ENCODE measurements around the gene GPX1. TPM values are rescaled to one million over a fixed set of nuclear protein-coding genes. Genes with fewer than 3 reads are reported as not detected.
A peak's percentile ranks its signal among the peaks of the same experiment; 100 is the strongest.

GPX1 gene
- polyA plus RNA-seq, 3 donors: 1,287 to 2,105 (median 1,394) TPM

DNA sequence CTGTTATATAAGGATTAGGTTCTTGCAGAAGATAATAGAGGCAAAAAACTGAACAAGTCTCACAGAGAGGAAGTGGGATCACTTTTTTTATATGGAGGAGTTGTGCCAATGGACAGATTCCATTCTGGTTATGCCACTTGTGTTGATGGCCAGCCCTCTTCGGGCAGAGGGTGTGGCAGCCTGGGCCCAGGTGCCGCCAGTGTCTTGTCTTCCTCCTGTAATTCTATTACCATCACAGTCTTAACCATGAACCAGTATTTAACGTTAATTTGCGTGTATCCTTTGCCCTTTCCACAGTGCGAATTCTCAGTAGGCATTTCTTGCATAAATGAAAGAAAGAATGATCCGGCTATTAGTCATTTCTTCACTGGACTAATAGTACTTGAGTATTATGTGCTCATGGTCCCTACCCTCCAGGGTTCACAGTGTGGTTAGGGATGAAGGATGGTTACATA, 11.3 kb downstream of the GPX1 start:
- Mint-ChIP-seq H3K4me1 (peaks cover 83% of the 10 kb centered on the region), H3K27me3 (ENCODE audit: low read depth in 3 of 3) (peaks cover 0 to 10% (median 2%) of the 10 kb centered on the region in 3 donors), H3K9me3 (no peaks in the 10 kb centered on the region), H3K4me3 (no peak overlapping the region), H3K36me3 (no peaks in the 10 kb centered on the region), H3K27ac (peak overlapping the region; percentile 99 to 100 (median 100))
- Histone ChIP-seq H3K36me3 (replicated peaks in 1 of 2; ENCODE audit: control insufficient read depth in 1 of 2, insufficient read depth in 2 of 2, low read length in 2 of 2) (no peaks in the 10 kb centered on the region), H4K20me1 (ENCODE audit: insufficient read depth, low read length) (no peaks in the 10 kb centered on the region), H3K9ac (ENCODE audit: insufficient read depth, low read length, poor library complexity, severe bottlenecking) (peak overlapping the region; percentile 81), H3K79me2 (ENCODE audit: insufficient read depth, low read length) (peaks cover 44% of the 10 kb centered on the region), H3K4me1 (ENCODE audit: control insufficient read depth in 1 of 2, insufficient read depth in 2 of 2, low read length in 2 of 2) (peaks cover 96 to 99% of the 10 kb centered on the region in 2 donors), H3K27me3 (ENCODE audit: control insufficient read depth in 2 of 2, insufficient read depth in 2 of 2, low read length in 2 of 2) (no peaks in the 10 kb centered on the region), H3K4me3 (replicated peaks in 1 of 3; ENCODE audit: low read depth in 2 of 3, low read length in 3 of 3) (peak overlapping the region in 1 of 3 experiments; percentile 38), H3K27ac (ENCODE audit: low read depth in 1 of 2, low read length in 2 of 2) (peak overlapping the region; percentile 98), H2AFZ (ENCODE audit: insufficient read depth, low read depth, low read length, poor library complexity, severe bottlenecking) (no peak overlapping the region), H3K4me2 (replicated peaks; ENCODE audit: extremely low read depth, low read length, poor library complexity, severe bottlenecking) (peak overlapping the region; percentile 36), H3K9me3 (replicated peaks in 1 of 2; ENCODE audit: control insufficient read depth in 1 of 2, insufficient read depth in 1 of 2, low read length in 2 of 2) (no peaks in the 10 kb centered on the region)
- DNase-seq: peak in 2 of 3 donors; percentile 65 to 66
- 80% methylated on average over 1 of the region's 6 CpGs for WGBS (ENCODE audit: insufficient coverage)
- TF ChIP-seq, protein P1, sequence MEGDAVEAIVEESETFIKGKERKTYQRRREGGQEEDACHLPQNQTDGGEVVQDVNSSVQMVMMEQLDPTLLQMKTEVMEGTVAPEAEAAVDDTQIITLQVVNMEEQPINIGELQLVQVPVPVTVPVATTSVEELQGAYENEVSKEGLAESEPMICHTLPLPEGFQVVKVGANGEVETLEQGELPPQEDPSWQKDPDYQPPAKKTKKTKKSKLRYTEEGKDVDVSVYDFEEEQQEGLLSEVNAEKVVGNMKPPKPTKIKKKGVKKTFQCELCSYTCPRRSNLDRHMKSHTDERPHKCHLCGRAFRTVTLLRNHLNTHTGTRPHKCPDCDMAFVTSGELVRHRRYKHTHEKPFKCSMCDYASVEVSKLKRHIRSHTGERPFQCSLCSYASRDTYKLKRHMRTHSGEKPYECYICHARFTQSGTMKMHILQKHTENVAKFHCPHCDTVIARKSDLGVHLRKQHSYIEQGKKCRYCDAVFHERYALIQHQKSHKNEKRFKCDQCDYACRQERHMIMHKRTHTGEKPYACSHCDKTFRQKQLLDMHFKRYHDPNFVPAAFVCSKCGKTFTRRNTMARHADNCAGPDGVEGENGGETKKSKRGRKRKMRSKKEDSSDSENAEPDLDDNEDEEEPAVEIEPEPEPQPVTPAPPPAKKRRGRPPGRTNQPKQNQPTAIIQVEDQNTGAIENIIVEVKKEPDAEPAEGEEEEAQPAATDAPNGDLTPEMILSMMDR (IDR thresholded peaks at IDR 0.05): no peak
- intact Hi-C loops (cut with micrococcal nuclease): no loop called here

DNA sequence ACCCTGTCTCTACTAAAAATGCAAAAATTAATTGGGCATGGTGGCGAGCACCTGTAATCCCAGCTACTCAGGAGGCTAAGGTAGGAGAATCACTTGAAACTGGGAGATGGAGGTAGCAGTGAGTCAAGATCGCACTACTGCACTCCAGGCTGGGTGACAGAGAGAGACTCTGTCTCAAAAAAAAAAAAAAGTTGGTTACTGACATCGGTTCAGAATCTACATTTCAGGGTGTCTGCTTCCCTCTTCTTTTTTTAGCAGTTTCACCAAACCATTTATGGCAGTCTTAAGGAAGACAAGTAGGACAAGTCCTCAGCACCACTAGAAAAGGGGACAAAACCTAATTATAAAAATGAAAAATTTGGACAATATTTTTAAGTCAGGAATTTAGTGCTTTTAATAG, 15.0 kb downstream of the GPX1 start:
- no peaks in the 10 kb centered on the region for H3K27me3 ChIP-seq (ENCODE audit: control insufficient read depth in 2 of 2, insufficient read depth in 2 of 2, low read length in 2 of 2)
- H3K4me2 ChIP-seq (replicated peaks; ENCODE audit: extremely low read depth, low read length, poor library complexity, severe bottlenecking): peak overlapping the region; percentile 6
- no peaks in the 10 kb centered on the region for H4K20me1 ChIP-seq (ENCODE audit: insufficient read depth, low read length)
- Mint-ChIP-seq H3K4me1 (peaks cover 74% of the 10 kb centered on the region), H3K27ac (peak overlapping the region; percentile 99 to 100 (median 100)), H3K27me3 (ENCODE audit: low read depth in 3 of 3) (peaks cover 0 to 9% (median 0%) of the 10 kb centered on the region in 3 donors), H3K36me3 (peaks cover 3 to 5% of the 10 kb centered on the region in 2 donors), H3K9me3 (no peaks in the 10 kb centered on the region), H3K4me3 (peak overlapping the region; percentile 41 to 42)
- H3K9ac ChIP-seq (ENCODE audit: insufficient read depth, low read length, poor library complexity, severe bottlenecking): peak overlapping the region; percentile 81
- H3K9me3 ChIP-seq (replicated peaks in 1 of 2; ENCODE audit: control insufficient read depth in 1 of 2, insufficient read depth in 1 of 2, low read length in 2 of 2): no peaks in the 10 kb centered on the region
- intact Hi-C loops (cut with micrococcal nuclease): loop anchor here in 1 of 2 donors (5.0 kb wide), 1 partner anchor 44 kb away; no protein-coding TSS in a partner anchor
- no peak overlapping the region for H2AFZ ChIP-seq (ENCODE audit: insufficient read depth, low read depth, low read length, poor library complexity, severe bottlenecking)
- WGBS (ENCODE audit: insufficient coverage): no CpG with 5 or more reads among the region's 3 CpGs
- H3K27ac ChIP-seq (ENCODE audit: low read depth in 1 of 2, low read length in 2 of 2): peak overlapping the region; percentile 88 to 98
- no peaks in the 10 kb centered on the region for H3K36me3 ChIP-seq (replicated peaks in 1 of 2; ENCODE audit: control insufficient read depth in 1 of 2, insufficient read depth in 2 of 2, low read length in 2 of 2)
- H3K4me3 ChIP-seq (replicated peaks in 1 of 3; ENCODE audit: low read depth in 2 of 3, low read length in 3 of 3): peak overlapping the region in 1 of 3 experiments; percentile 29
- peaks cover 93 to 94% of the 10 kb centered on the region in 2 donors for H3K4me1 ChIP-seq (ENCODE audit: control insufficient read depth in 1 of 2, insufficient read depth in 2 of 2, low read length in 2 of 2)
- H3K79me2 ChIP-seq (ENCODE audit: insufficient read depth, low read length): peaks cover 45% of the 10 kb centered on the region
- TF ChIP-seq, protein P1 (IDR thresholded peaks at IDR 0.05): no peak
- DNase-seq: peak in 2 of 3 donors; percentile 53 to 70

All from CD14-positive monocyte (primary cell).